ENCODE results near the gene BANK1.

- no peak for TF ChIP-seq EZH2phosphoT487 (IDR thresholded peaks at IDR 0.05; ENCODE audit: insufficient read depth, low read depth)
- TF ChIP-seq EZH2 (IDR thresholded peaks at IDR 0.05; ENCODE audit: insufficient read depth, poor library complexity, severe bottlenecking): no peak
Measured at GRCh38 chr4:102064747-102065442, 274.4 kb downstream of the BANK1 start.

Measured in GM23248 (cell line).